GM21381 (cell line): ENCODE measurements around the gene ALDH2.
"Not testable (repeated sequence)": the region's sequence is repeated elsewhere in the genome, so short reads cannot be mapped to it uniquely, and the experiment has no call there.

ENCODE experiments used
- ATAC-seq: cut with Tn5 transposase; IDR thresholded peaks from one replicate; pipeline ENCODE4 v1.9.1; 2021; ENCODE audit warnings: mild to moderate bottlenecking, moderate library complexity; ENCODE audit not compliant: unreplicated experiment

Gene ALDH2

DNA sequence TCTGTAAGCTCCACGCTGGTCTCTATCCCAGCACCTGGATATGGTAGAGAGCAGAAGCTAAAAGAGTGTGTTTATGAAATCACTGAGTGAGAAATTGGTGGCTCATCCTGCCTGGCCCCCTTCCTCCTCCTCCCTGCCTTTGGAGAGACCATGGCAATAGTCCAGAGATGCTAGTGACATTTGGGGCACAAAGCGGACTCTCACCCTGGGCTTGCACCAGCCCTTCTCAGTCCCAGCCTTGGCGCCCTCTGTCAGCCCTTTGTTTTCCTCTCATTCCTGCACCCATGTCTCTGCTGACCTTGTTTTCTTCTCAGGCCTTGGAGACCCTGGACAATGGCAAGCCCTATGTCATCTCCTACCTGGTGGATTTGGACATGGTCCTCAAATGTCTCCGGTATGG lies 18.2 kb downstream of the ALDH2 start:
- ATAC-seq: no peak

DNA sequence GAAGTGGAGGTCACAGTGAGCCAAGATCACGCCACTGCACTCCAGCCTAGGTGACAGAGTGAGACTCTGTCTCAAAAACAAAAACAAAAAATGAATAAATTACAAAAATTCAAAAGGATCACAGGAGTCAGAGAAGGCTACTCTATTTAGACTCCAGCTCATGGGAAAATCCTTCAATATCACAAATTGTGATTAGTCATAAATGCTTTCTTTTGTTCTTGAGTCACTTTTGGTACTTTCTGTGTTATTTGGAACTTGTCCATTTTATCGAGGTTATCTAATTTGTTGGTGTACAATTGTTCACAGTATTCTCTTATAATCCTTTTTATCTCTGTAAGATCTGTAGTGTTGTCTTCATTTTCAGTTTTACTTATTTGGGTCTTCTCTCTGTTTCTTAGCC lies 18.9 kb downstream of the ALDH2 start:
- ATAC-seq: no peak

GRCh38 chr12:111788178-111788654 lies 21.5 kb downstream of the ALDH2 start:
- no peak for ATAC-seq

DNA sequence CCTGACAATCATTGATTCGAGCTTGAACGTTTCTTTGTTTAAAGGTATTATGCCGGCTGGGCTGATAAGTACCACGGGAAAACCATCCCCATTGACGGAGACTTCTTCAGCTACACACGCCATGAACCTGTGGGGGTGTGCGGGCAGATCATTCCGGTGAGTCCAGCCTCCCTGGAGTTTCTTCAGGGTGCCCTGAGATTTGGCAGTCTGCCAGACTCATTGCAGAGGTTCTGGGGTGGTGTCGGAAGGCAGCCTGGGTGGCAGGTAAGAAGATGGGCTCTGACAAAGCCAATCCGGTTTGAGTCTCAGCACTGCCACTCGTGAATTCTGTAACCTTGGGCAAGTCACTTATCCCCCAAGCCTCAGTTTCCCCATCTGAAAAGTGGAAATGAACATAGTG lies 23.0 kb downstream of the ALDH2 start:
- no peak for ATAC-seq

DNA sequence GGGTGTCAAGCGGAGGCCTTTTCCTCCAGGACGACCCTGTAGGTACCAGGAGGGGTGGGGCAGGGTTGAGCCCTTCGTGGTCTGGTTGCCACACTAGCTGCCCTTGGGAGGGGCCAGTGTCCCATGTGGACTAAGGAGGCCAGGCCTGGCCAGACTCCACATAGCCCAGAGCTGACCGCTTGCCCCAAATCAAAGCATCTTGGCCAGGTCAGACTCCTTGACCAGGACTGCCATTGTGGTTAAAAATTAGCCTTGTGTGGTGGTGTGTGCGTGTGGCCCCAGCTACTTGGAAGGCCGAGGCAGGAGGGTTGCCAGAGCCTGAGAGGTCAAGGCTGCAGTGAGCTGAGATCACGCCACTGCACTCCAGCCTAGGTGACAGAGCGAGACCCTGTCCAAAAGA lies 24.8 kb downstream of the ALDH2 start:
- ATAC-seq: no peak

GRCh38 chr12:111792155-111792855 lies 25.6 kb downstream of the ALDH2 start:
- ATAC-seq: no peak

DNA sequence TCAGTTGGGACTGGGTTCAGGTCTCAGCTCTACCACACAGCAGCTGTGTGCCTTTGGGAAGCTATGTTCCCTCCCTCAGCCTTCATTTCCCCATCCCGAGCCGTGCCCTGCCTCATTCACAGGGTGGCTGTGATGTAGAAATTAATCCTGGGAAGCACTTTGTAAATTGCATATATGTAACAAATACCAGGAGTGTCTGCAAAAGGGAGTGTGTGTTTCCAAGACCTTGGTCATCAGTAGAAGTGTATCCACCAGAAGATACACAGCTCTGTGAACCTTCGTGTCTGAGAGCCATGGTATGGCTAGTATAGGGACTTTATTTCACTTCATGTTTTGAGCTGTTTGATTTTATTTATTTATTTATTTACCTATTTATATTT lies 26.1 kb downstream of the ALDH2 start:
- ATAC-seq: no peak

DNA sequence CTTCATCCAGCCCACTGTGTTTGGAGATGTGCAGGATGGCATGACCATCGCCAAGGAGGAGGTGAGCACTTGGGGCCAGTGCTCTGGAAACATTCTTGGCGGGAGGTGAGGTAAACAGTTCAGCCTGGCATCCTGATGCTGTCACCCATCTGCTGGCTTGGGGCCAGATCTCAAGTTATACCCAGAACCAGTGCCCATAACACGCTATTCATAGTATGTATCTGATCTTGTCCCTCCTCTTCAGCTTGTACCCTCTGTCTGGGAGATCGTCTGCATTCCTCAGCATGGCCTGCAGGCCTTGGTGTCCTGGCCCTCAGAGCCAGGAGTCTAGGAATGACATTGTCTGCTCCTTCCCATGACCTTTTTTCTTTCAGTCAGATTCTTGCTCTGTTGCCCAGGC lies 31.4 kb downstream of the ALDH2 start:
- ATAC-seq: no peak

GRCh38 chr12:111799758-111800157 lies 33.0 kb downstream of the ALDH2 start:
- ATAC-seq: no peak

- no peak for ATAC-seq
Observed at GRCh38 chr12:111803038-111803626, 36.4 kb downstream of the ALDH2 start.

GRCh38 chr12:111803851-111804250 lies 37.1 kb downstream of the ALDH2 start:
- ATAC-seq: no peak

- ATAC-seq: no peak
Observed at GRCh38 chr12:111806304-111806703, 39.6 kb downstream of the ALDH2 start.

DNA sequence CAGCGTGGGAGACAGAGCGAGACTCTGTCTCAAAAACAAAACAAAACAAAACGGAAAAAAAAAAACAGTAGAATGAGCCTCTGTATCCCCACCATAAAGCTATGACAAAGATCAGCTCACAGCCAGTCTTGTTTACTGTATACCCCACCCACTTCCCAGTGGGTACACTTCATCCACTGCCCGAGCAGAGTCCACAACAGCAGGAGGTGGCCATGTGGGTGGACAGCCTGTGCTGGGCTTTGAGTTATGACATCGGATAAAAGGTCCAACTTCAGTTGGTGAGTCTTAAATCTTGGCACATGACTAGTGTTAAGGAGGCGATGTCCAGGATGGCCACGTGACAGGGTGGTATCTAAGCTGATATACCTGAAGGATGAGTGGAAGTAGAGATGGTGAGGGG lies 40.5 kb downstream of the ALDH2 start:
- no peak for ATAC-seq

DNA sequence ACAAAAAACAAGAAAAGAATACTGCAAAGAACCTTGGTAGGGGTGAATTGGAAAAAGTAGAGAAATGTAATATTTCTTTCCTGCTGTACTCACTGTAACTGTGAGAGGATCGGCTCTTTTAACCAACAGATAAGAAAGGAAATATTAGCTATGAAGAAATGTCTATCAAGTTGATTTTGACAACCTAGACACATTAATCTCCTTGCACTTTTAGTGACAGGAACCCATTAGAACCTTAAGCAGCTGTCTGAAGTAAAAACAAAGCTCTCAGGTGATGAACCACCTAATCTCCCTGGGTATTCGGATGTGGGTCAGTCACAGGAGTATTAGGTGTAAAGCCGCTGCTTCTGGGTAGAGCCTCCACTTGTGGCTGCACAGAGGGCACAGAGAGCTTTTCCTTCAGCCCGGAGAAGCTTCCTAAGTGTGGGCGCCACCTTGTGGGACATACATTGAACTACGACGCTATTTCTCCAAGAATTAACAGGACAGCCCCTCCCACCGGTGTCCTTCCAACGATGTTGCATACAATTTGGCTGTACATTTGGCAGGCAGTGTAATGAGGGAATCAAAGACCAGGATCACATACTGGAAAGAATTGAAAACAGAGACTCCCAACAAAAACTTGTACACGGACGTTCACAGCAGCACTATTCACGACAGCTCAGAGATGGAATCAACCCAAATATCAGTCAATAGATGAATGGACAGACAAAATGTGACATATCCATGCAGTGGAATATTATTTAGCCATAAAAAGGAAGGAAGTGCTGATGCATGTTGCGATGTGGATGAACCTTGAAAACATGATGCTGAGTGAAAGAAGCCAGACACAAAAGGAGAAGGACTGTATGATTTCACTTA lies 46.4 kb downstream of the ALDH2 start:
- ATAC-seq: peak; percentile 86

- no peak for ATAC-seq
Observed at GRCh38 chr12:111816065-111816615, 49.4 kb downstream of the ALDH2 start.

GRCh38 chr12:111816898-111817297 lies 50.2 kb downstream of the ALDH2 start:
- ATAC-seq: not testable (repeated sequence)

DNA sequence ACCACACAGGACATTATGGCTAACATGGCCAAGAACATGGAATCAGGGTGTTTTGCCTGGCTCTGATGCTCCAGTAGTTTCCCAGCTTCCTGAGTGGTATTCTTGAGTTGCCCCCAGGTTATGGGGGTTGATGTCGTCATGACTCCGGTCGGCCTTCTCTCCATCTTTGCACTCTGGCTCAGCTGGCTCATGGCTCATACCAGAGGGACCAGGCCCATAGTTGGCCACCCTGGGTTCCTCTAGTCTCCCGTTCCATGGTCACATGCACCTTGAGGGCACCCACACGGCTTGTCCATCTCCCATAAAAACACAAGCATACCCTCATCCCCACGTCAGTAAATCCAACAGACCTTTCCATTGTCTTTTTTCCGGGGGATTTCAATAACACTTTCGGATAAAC lies 51.6 kb downstream of the ALDH2 start:
- ATAC-seq: no peak

- no peak for ATAC-seq
Observed at GRCh38 chr12:111819191-111820158, 52.7 kb downstream of the ALDH2 start.

DNA sequence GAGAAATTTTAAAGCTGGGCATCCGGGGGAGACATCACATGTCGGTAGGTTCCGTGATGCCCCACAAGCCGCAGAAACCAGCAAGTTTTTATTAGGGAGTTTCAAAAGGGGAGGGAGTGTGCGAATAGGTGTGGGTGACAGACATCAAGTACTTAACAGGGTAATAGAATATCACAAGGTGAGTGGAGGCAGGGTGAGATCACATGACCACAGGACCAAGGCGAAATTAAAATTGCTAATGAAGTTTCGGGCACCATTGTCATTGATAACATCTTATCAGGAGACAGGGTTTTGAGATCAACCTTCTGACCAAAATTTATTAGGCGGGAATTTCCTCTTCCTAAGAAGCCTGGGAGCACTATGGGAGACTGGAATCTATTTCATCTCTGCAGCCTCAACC lies 54.1 kb downstream of the ALDH2 start:
- ATAC-seq: not testable (repeated sequence)

DNA sequence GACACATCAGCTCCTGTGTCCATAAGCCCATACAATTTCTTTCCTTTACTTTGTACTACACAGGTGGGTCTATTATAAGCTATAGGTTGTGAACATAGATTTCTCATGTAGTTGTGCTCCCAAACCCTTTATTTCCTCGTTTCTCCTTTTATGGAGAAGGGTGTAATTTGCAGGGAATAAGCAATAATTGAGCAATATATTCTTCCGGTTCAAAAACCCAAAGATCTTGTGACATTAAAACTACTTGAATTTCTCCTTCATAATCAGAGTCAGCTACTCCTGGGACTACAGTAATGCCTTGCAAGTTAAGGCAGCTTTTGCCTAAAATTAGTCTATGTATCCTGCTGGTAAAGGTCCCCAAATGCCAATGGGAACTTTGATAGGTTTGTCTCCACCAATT lies 56.2 kb downstream of the ALDH2 start:
- no peak for ATAC-seq
